Naive thymus-derived CD4-positive, alpha-beta T cell (primary cell): ENCODE measurements around the gene TTC34. TPM values are rescaled to one million over a fixed set of nuclear protein-coding genes. Genes with fewer than 3 reads are reported as not detected.
"Not testable (repeated sequence)": the region's sequence is repeated elsewhere in the genome, so short reads cannot be mapped to it uniquely, and the experiment has no call there.

Experiments
- ATAC-seq: fragments of 150-1000 bp; cut with Tn5 transposase; 2 replicates; pipeline ENCODE4 v1.10.0; 2021; ENCODE audit warnings: mild to moderate bottlenecking, moderate library complexity
- CTCF ChIA-PET: fragments of 350-600 bp; sonication (Branson Sonifier 250); formaldehyde crosslinking; loops from one replicate; lab custom pipeline; 2021; ENCODE audit warnings: antibody characterized with exemption; lab: Charles Lee
- POLR2A ChIA-PET: fragments of 350-600 bp; sonication (Branson Sonifier 250); formaldehyde crosslinking; loops from one replicate; lab custom pipeline; 2021; ENCODE audit warnings: antibody characterized with exemption, inconsistent platforms; lab: Charles Lee
- DNase-seq, 9 donors: peaks; one replicate each; pipeline versions ENCODE4 v3.0.0 to v3.0.0-alpha.2; 2020 to 2022; ENCODE audit warnings: mixed read lengths in 1 of 9
- H3K27ac ChIP-seq: one replicate; pipeline ENCODE4 v1.7.0; 2013; ENCODE audit warnings: mild to moderate bottlenecking, low read depth, low read length, moderate library complexity
- H3K27me3 ChIP-seq, 2 donors: one replicate each; pipeline ENCODE4 v1.7.0; 2013; ENCODE audit warnings: low read length in 2 of 2, mild to moderate bottlenecking in 2 of 2, moderate library complexity in 2 of 2; ENCODE audit not compliant: control insufficient read depth in 2 of 2, insufficient read depth in 2 of 2
- H3K36me3 ChIP-seq, 3 experiments: 1 replicate in 2 of 3; 2 replicates in 1 of 3; pipeline ENCODE4 v1.7.0; 2013; ENCODE audit warnings: low read length in 3 of 3, mild to moderate bottlenecking in 3 of 3, moderate library complexity in 1 of 3; ENCODE audit not compliant: insufficient read depth in 3 of 3, control insufficient read depth in 2 of 3
- H3K4me1 ChIP-seq, 2 donors: one replicate each; pipeline ENCODE4 v1.7.0; 2013; ENCODE audit warnings: low read length in 2 of 2, mild to moderate bottlenecking in 2 of 2, moderate library complexity in 1 of 2; ENCODE audit not compliant: control insufficient read depth in 2 of 2, insufficient read depth in 2 of 2
- H3K4me3 ChIP-seq: 2 replicates; pipeline ENCODE4 v1.7.0; 2013; ENCODE audit warnings: mild to moderate bottlenecking, low read length
- H3K9me3 ChIP-seq, 3 experiments: 1 replicate in 2 of 3; 2 replicates in 1 of 3; pipeline ENCODE4 v1.7.0; 2013; ENCODE audit warnings: low read length in 3 of 3; ENCODE audit not compliant: control insufficient read depth in 2 of 3
- H3K27ac Mint-ChIP-seq, 9 donors: one replicate each; pipeline ENCODE4 v1.8.0; 2020 to 2022; ENCODE audit warnings: mixed read lengths in 9 of 9, mild to moderate bottlenecking in 8 of 9, moderate library complexity in 5 of 9, inconsistent platforms in 2 of 9
- H3K27me3 Mint-ChIP-seq, 5 donors: one replicate each; pipeline ENCODE4 v1.8.0; 2021 to 2022; ENCODE audit warnings: mixed read lengths in 5 of 5, mild to moderate bottlenecking in 1 of 5
- H3K36me3 Mint-ChIP-seq, 5 donors: one replicate each; pipeline ENCODE4 v1.8.0; 2020 to 2022; ENCODE audit warnings: mixed read lengths in 5 of 5, mild to moderate bottlenecking in 3 of 5, inconsistent platforms in 1 of 5
- H3K4me1 Mint-ChIP-seq, 7 donors: one replicate each; pipeline ENCODE4 v1.8.0; 2020 to 2022; ENCODE audit warnings: mixed read lengths in 7 of 7, mild to moderate bottlenecking in 3 of 7, inconsistent platforms in 1 of 7
- H3K4me3 Mint-ChIP-seq, 10 donors: one replicate each; pipeline ENCODE4 v1.8.0; 2020 to 2022; ENCODE audit warnings: mild to moderate bottlenecking in 10 of 10, mixed read lengths in 10 of 10, moderate library complexity in 6 of 10, inconsistent platforms in 2 of 10
- H3K9me3 Mint-ChIP-seq, 11 donors: one replicate each; pipeline ENCODE4 v1.8.0; 2020 to 2022; ENCODE audit warnings: mixed read lengths in 11 of 11, mild to moderate bottlenecking in 4 of 11, inconsistent platforms in 1 of 11, moderate library complexity in 1 of 11
- intact Hi-C, 2 donors: fragments of 100-400 bp; cut with micrococcal nuclease; formaldehyde crosslinking; loops; one replicate each; pipeline ENCODE4 v1.15.1; 2023
- polyA plus RNA-seq, 2 donors: library from polyadenylated mRNA; unstranded; fragments of 300-500 nt; fragmentation: Illumina TruSeq; gene quantifications; one replicate each; pipeline ENCODE4 v1.2.3, GENCODE V29; 2021
- total RNA-seq, 6 experiments: library from RNA in 5 of 6; stranded (reverse) in 5 of 6; gene quantifications; 1 replicate in 5 of 6; 2 replicates in 1 of 6; pipeline ENCODE4 v1.2.3 and lab custom pipeline; 2021 to 2026

Gene TTC34
- total and polyA plus RNA-seq, 7 experiments from 2014 or later: 0.28 to 8.0 (median 2.1) TPM

DNA sequence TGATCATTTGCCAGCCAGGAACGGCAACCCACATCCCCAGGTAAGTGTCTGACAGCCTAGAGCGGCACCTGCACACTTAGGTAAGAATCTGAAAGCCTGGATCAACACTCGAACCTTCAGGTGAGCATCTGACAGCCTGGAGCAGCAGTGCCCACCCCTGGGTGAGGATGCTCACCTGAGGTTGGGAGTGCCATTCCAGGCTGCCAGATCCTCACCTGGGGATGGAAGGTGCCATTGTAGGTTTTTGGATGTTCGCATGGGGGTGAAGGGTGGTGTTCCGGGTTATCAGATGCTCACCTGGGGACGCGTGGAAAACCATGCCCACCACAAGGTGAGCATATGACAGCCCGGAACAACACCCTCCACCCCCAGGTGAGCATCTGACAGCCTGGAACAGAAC is 33.4 kb downstream of the TTC34 start:
- intact Hi-C loops, H3K27me3 Mint-ChIP-seq, H3K27me3 ChIP-seq, H3K4me3 Mint-ChIP-seq, H3K4me1 Mint-ChIP-seq, H3K27ac ChIP-seq, H3K27ac Mint-ChIP-seq, ATAC-seq, H3K36me3 ChIP-seq, H3K36me3 Mint-ChIP-seq, POLR2A ChIA-PET, H3K4me3 ChIP-seq, H3K9me3 ChIP-seq, H3K4me1 ChIP-seq, CTCF ChIA-PET, DNase-seq, H3K9me3 Mint-ChIP-seq: not testable (repeated sequence)

DNA sequence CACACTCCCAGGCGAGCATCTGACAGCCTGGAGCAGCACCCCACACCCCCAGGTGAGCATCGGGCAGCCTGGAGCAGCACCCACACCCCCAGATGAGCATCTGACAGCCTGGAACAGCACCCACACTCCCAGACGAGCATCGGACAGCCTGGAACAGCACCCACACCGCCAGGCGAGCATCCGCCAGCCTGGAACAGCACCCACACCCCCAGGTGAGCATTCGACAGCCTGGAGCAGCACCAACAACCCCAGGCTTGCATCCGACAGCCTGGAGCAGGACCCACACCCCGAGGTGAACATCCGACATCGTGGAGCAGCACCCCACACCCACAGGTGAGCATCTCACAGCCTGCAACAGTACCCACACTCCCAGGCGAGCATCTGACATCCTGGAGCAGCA is 42.1 kb downstream of the TTC34 start:
- H3K36me3 Mint-ChIP-seq, H3K27ac ChIP-seq, DNase-seq, H3K9me3 ChIP-seq, H3K4me3 ChIP-seq, POLR2A ChIA-PET, H3K27me3 ChIP-seq, H3K4me3 Mint-ChIP-seq, H3K9me3 Mint-ChIP-seq, H3K27me3 Mint-ChIP-seq, H3K36me3 ChIP-seq, intact Hi-C loops, H3K4me1 ChIP-seq, CTCF ChIA-PET, H3K4me1 Mint-ChIP-seq, ATAC-seq, H3K27ac Mint-ChIP-seq: not testable (repeated sequence)

DNA sequence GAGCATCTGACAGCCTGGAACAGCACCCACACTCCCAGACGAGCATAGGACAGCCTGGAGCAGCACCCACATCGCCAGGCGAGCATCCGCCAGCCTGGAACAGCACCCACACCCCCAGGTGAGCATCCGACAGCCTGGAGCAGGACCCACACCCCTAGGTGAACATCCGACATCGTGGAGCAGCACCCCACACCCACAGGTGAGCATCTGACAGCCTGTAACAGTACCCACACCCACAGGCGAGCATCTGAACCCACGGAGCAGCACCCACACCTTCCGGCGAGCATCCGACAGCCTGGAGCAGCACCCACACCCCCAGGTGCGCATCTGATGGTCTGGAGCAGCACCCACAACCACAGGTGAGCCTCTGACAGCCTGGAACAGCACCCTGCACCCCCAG is 44.0 kb downstream of the TTC34 start:
- intact Hi-C loops, H3K27ac Mint-ChIP-seq: not testable (repeated sequence)

DNA sequence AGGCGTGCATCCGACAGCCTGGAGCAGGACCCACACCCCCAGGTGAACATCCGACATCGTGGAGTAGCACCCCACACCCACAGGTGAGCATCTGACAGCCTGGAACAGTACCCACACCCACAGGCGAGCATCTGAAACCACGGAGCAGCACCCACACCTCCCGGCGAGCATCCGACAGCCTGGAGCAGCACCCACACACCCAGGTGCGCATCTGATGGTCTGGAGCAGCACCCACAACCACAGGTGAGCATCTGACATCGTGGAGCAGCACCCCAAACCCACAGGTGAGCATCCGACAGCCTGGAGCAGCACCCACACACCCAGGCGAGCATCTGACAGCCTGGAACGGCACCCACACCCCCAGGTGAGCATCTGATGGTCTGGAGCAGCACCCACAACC is 46.1 kb downstream of the TTC34 start:
- DNase-seq, H3K36me3 Mint-ChIP-seq, POLR2A ChIA-PET: not testable (repeated sequence)

More for the DNA sequence above, 44.0 kb downstream of the TTC34 start:
- H3K4me3 Mint-ChIP-seq, H3K27ac ChIP-seq, H3K9me3 Mint-ChIP-seq, ATAC-seq, H3K4me3 ChIP-seq, POLR2A ChIA-PET, H3K9me3 ChIP-seq, H3K4me1 ChIP-seq, H3K27me3 Mint-ChIP-seq, DNase-seq, H3K36me3 Mint-ChIP-seq, H3K27me3 ChIP-seq, H3K36me3 ChIP-seq, H3K4me1 Mint-ChIP-seq, CTCF ChIA-PET: not testable (repeated sequence)

DNA sequence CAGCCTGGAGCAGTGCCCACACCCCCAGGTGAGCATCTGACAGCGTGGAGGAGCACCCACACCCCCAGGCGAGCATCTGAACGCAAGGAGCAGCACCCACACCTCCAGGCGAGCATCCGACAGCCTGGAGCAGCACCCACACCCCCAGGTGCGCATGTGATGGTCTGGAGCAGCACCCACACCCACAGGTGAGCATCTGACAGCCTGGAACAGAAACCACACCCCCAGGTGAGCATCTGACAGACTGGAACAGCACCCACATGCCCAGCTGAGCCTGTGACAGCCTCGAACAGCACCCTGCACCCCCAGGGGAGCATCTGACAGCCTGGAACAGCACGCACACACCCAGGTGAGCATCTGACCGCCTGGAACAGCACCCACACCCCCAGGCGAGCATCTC is 46.9 kb downstream of the TTC34 start:
- not testable (repeated sequence) for ATAC-seq, H3K4me1 Mint-ChIP-seq

More for the DNA sequence above, 46.1 kb downstream of the TTC34 start:
- H3K27ac ChIP-seq, H3K27ac Mint-ChIP-seq, H3K27me3 ChIP-seq, H3K36me3 ChIP-seq, H3K9me3 Mint-ChIP-seq, H3K4me3 Mint-ChIP-seq, H3K4me1 ChIP-seq, H3K4me3 ChIP-seq, H3K9me3 ChIP-seq, H3K27me3 Mint-ChIP-seq, CTCF ChIA-PET, H3K4me1 Mint-ChIP-seq, intact Hi-C loops, ATAC-seq: not testable (repeated sequence)

DNA sequence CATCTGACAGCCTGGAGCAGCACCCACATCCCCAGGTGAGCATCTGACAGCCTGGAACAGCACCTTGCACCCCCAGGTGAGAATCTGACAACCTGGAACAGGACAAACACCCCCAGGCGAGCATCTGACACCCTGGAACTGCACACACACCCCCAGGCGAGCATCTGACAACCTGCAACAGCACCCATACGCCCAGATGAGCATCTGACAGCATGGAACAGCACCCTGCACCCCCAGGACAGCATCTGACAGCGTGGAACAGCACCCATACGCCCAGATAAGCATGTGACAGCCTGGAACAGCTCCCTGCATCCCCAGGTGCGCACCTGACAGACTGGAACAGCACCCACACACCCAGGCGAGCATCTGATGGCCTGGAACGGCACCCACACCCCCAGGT is 49.0 kb downstream of the TTC34 start:
- H3K4me1 Mint-ChIP-seq, H3K27me3 ChIP-seq, intact Hi-C loops, CTCF ChIA-PET, H3K27ac ChIP-seq, ATAC-seq, H3K36me3 Mint-ChIP-seq, H3K4me3 Mint-ChIP-seq, POLR2A ChIA-PET, H3K4me3 ChIP-seq, H3K4me1 ChIP-seq, H3K9me3 ChIP-seq, H3K9me3 Mint-ChIP-seq, H3K36me3 ChIP-seq, DNase-seq, H3K27me3 Mint-ChIP-seq, H3K27ac Mint-ChIP-seq: not testable (repeated sequence)

More for the DNA sequence above, 46.9 kb downstream of the TTC34 start:
- H3K4me1 ChIP-seq, H3K4me3 Mint-ChIP-seq, H3K27ac ChIP-seq, H3K36me3 ChIP-seq, CTCF ChIA-PET, H3K9me3 ChIP-seq, H3K9me3 Mint-ChIP-seq, H3K27me3 Mint-ChIP-seq, H3K4me3 ChIP-seq, H3K27ac Mint-ChIP-seq, H3K27me3 ChIP-seq, intact Hi-C loops, H3K36me3 Mint-ChIP-seq, POLR2A ChIA-PET, DNase-seq: not testable (repeated sequence)

DNA sequence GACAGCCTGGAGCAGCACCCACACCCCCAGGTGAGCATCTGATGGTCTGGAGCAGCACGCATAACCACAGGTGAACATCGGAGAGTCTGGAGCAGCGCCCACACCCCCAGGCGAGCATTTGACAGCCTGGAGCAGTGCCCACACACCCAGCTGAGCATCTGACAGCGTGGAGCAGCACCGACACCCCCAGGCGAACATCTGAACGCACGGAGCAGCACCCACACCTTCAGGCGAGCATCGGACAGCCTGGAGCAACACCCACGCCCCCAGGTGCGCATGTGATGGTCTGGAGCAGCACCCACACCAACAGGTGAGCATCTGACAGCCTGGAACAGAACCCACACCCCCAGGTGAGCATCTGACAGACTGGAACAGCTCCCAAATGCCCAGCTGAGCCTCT is 49.6 kb downstream of the TTC34 start:
- H3K27me3 Mint-ChIP-seq, H3K9me3 Mint-ChIP-seq, H3K36me3 Mint-ChIP-seq, POLR2A ChIA-PET, H3K4me1 Mint-ChIP-seq, H3K27ac ChIP-seq, intact Hi-C loops, H3K27me3 ChIP-seq, ATAC-seq, CTCF ChIA-PET, H3K27ac Mint-ChIP-seq, H3K4me1 ChIP-seq, H3K4me3 ChIP-seq, H3K4me3 Mint-ChIP-seq, H3K36me3 ChIP-seq, H3K9me3 ChIP-seq, DNase-seq: not testable (repeated sequence)
